DMS153 treated with DMSO at 0.1 percent for 48 hours (cell line): ENCODE results near the gene HBA2.
"Not testable (repeated sequence)": the region's sequence is repeated elsewhere in the genome, so short reads cannot be mapped to it uniquely, and the experiment has no call there.

ENCODE experiments used
- DNase-seq: peaks from one replicate; lab custom pipeline; 2025; ENCODE audit not compliant: unreplicated experiment; lab: John Stamatoyannopoulos, UW

HBA2 gene

DNA sequence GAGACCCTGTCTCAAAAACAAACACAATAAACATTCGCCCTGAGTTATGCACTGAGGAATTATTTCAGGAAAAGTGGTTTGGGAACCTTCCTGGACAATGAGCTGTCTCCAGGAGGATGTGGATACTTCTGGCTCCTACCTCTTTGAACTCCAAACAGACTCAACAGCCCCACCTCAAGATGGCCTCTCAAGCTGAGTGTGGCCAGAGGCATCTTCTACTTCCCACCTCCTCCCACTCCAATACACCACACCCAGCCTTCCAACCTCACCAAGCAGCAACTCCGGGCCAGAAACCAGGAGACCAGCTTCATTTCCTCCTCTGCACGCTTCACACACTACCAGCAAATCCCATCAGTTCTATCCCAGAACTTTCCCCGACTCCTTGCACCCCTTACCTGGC, 19.2 kb downstream of the HBA2 start:
- no peak for DNase-seq

DNA sequence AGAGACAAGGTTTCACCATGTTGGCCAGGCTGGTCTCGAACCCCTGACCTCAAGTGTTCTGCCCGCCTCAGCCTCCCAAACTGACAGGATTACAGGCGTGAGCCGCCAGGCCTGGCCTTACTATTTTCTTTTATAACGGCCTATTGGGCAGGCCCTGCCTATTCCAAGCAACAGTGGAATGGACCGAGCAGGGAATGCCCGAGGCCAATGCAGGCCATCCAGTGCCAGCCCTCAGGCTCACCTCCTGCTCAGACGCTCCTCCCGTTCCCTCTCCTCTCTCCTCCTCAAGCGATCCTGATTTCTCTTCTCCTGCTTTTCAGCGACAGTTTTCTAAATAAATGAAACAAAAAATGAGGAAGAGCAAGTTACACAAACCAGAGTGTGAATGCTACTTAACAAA, 20.0 kb downstream of the HBA2 start:
- DNase-seq = no peak

DNA sequence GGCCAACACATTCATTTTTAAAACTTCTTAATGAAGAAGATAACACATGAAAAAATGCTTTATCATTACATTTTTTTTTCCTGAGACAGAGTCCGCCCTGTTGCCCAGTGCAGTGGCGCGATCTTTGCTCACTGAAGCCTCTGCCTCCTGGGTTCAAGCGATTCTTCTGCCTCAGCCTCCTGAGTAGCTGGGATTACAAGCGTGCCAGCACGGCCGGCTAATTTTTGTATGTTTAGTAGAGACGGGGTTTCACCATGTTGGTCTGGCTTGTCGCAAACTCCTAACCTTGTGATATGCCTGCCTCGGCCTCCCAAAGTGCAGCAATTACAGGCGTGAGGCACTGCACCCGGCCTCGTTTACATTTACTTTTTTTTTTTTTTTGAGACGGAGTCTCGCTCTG, 20.8 kb downstream of the HBA2 start:
- no peak for DNase-seq

DNA sequence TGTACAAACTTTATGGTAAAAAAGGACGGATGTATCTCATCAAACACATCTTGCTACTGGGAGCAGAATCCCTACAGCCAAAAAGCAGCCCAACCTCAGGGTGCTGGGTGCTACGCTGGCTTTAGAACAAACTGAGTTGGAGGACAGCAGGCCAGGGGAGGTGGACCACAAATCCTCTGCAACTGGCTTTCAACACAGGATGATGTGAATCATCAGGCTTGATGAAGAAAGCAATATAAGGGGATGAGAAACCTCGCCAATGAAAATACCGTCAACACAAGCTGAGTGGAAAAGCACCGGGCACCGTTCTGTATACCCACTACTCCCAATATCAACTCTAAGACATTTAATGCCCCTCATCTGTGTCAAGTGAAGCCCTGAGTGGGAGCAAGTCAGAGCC, 21.8 kb downstream of the HBA2 start:
- DNase-seq = no peak

DNA sequence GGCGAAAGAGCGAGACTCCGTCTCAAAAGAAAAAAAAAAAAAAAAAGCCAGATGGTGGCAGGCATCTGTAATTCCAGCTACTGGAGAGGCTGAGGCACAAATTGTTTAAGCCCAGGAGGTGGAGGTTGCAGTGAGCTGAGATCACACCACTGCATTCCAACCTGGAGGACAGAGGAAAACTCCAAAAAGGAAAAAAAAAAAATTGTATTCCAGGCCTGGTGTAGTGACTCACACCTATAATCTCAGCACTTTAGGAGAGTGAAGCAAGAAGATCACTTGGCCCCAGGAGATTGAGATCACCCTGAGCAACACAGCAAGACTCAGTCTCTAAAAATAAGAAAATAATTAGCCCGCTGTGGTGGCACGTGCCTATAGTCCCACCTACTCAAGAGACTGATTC, 27.7 kb downstream of the HBA2 start:
- DNase-seq = no peak

DNA sequence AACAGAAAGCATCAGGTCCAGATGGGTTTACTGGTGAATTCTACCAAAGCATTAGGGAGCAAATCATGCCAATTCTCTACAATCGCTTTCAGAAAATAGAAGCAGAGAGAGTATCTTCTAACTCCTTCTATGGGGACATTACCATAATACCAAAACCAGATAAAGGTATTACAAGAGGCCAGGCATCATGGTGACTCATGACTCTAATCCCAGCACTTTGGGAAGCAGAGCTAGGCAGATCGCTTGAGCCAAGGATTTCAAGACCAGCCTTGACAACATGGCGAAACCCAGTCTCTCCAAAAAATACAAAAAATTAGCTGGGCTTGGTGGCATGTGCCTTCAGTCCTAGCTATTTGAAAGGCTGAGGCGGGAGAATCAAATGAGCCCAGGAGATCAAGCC, 30.6 kb downstream of the HBA2 start:
- DNase-seq = no peak

DNA sequence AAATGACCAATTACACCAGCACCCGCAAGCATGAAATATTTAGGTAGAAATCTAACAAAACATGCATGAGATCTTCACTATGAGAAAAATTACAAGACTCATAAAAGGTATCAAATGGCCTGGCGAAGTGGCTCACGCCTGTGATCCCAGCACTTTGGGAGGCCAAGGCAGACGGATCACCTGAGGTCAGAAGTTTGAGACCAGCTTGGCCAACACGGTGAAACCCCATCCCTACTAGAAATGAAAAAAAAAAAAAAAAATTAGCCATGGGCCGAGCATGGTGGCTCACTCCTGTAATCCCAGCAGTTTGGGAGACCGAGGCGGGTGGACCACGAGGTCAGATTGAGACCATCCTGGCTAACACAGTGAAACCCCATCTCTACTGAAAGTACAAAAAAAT, 31.4 kb downstream of the HBA2 start:
- DNase-seq = not testable (repeated sequence)

DNA sequence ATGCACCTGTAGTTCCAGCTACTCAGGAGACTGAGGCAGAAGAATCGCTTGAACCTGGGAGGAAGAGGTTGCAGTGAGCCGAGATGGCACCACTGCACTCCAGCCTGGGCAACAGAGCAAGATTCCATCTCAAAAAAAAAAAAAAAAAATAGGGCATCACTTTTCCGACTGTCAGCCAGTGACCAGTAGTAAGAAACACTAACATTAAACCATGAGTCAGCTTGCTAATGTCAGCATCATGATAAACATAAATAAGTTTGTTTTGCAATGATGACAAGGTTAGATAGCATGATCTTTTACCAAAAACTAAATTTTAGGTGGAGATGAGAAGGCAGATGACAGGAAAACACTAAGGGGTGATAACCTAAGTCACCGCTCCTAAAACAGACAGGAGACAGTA, 36.7 kb downstream of the HBA2 start:
- DNase-seq = not testable (repeated sequence)

DNA sequence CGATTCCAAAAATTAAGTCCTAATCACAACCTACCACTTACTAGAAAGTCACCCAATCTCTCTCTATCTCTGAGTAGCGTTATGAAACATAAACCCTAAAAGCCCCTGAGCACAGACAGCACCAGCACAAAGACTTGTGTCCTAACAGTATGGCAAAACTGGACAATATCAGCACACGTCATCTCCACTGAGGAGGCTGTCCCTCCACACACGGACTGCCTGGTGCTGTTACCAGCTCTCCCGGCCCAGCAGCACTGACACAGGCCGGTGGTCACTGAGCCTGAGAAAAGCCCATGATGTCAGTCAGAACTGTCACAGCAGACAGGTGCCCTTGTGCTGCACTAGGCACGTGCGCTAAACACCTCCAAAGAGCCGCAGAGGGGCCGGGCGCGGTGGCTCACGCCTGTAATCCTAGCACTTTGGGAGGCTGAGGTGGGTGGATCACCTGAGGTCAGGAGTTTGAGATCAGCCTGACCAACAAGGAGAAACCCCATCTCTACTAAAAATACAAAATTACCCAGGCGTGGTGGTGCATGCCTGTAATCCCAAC, 39.0 kb downstream of the HBA2 start:
- DNase-seq = not testable (repeated sequence)

DNA sequence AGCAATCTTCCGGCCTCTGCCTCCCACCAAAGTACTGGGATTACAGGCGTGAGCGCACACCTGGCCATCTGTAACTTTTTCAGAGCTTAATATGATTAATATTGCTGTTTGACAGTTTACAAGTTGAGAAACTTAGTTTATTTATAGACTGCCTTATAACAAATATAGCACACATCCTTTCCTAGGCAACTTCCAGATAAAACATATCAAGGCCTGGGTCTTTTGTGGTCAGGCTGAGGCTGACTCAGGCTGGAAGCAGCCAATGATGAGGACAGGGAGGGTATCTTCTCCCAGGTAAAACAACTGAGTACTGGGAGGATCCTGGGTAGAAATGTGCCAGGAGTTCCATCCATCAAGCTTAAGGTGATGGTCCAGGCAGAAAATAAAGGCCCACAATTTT, 40.3 kb downstream of the HBA2 start:
- no peak for DNase-seq

DNA sequence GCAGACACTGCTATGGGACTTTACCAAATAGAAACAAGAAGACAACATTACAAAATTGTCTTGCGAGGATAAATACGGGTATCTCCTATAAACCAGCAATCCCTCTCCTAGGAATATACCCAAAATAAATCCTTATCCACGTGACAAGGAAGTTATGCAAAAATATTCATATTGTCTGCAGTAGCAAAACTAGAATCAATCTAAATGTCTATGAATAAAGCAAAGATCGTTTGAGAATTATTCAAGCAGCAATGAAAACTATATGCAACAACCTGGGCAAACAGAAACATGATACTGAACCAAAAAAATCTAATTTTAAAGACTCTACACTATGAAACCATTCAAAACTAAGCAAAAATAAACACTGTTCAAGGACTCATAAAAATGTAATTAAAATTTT, 47.3 kb downstream of the HBA2 start:
- no peak for DNase-seq
